Stimulated activated CD8-positive, alpha-beta memory T cell treated with anti-CD3 and anti-CD28 coated beads, Interleukin-15, amount 100 ng/mL, for 48 hours (primary cell): Measurements from ENCODE around the gene MLLT10.

Source experiments
- DNase-seq, 2 donors: peaks; one replicate each; pipeline ENCODE4 v3.0.0-alpha.2; 2020; ENCODE audit warnings: low read depth in 2 of 2

MLLT10 gene

DNA sequence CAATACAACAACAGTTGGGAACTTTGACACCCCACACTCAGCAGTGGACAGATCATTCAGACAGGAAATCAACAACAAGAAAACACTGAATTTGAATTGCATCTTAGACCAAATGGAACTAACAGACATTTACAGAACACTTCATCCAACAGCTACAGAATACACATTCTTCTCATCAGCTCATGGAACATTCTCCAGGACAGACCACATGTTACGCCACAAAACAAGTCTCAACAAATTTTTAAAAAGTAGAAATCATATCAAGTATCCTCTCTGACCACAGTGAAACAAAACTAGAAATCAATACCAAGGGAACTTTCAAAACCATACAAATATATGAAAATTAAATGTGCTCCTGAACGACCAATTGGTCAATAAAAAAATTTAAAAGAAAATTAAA is 257.2 kb downstream of the MLLT10 start:
- DNase-seq: no peak
